ENCODE results near the gene AKAP5. TPM values are rescaled to one million over a fixed set of nuclear protein-coding genes. Genes with fewer than 3 reads are reported as not detected.

The AKAP5 gene
- total RNA-seq (2014; rRNA removed; shearing (Covaris generic)) = 0.13 and 0.16 TPM in 2 replicates
- polyA plus RNA-seq (2015; cell fraction: cytosol; rRNA removed) = 0.01 and 0.03 TPM in 2 replicates
- 0.37 and 0.65 TPM in 2 replicates for polyA plus RNA-seq (2015; cell fraction: nucleus; rRNA removed)

GRCh38 chr14:64465191-64465822 is at the start of gene AKAP5:
TSS of gene AKAP5 (plus strand) at chr14:64465499. CDS start at chr14:64468395, 2,896 bp downstream.
- no peak for DNase-seq (ENCODE audit: low read depth, low spot score)
- in situ Hi-C loops (cut with HindIII; ENCODE audit: low pct_unique_long_range_greater_than_20kb, low sequenced_read_pairs) = no loop called here

DNA sequence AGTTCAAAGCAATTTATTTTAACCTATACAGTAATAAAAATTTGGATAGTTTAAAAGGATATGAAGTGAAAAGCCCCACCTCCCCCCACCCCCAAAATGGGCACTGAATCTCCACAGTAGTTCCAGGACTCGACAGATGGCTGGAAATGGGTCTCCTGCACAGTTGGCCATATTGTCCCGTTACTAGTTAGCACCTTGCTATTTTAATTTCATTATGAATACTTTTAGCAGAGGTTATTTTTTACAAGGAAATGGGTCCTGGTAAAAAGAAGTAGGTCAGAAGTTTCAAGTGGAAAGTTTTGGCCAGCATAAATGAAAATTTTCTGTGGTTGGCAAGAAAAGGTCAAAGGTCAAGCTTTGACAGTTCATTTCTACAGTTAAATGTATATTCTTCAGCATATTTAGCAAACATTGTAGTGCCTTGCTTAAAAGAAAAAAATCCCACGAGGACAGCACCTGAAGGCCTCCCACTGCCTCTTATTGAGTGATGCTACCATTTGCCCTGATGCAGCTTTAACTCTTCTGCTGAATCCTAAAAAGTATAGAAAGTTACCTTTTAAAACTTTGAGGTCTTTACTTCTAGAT is 48.9 kb upstream of the AKAP5 start:
- in situ Hi-C loops (cut with HindIII; ENCODE audit: low pct_unique_long_range_greater_than_20kb, low sequenced_read_pairs) = no loop called here
- DNase-seq (ENCODE audit: low read depth, low spot score) = no peak

DNA sequence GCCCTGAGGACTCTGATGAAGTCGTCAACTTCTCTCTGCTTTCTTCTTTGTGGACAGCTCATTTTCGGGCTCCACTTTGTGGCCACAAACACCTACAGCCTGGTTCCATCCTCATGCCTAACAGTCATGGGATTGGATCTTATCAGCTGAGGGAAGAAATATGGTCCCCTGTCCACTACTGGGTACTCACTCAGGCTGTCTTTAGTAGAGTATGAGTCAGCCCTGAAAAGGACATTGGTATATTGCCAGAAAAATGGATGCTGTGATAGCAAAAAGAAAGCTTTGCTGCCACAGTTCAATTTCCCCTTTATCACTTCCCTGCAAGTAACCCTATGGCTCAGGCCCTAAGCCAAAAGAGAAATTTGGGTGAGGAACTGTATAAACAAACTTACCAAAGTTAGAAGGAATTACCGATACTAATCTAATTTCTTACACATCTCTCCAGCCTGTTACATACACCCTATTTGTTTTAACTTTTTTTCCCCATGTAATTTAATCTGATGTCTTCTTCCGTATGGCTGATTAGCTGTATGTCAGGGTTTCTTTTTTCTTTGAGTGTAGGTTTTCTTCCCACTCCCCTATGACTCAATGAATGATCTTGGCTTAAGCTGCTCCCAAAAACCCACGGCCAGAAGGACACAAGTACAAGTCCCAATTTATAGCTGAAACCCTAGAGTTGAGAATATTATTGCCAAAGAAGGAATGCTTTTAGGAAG is 48.1 kb upstream of the AKAP5 start:
- in situ Hi-C loops (cut with HindIII; ENCODE audit: low pct_unique_long_range_greater_than_20kb, low sequenced_read_pairs) = no loop called here
- DNase-seq (ENCODE audit: low read depth, low spot score) = no peak

DNA sequence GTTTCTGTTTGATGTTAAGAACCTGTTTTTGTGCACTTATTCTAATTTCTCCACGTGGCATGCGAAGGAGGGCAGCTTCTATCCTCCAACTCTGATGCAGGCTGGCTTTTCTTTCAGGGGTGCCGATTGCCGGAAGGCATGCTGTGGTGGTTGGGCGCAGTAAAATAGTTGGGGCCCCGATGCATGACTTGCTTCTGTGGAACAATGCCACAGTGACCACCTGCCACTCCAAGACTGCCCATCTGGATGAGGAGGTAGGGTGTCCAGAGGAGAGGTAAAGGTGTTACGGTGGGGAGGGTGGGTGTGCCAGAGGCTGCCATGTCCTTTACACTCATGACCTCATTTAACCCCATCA is 47.6 kb upstream of the AKAP5 start:
- in situ Hi-C loops (cut with HindIII; ENCODE audit: low pct_unique_long_range_greater_than_20kb, low sequenced_read_pairs) = no loop called here
- no peak for DNase-seq (ENCODE audit: low read depth, low spot score)

GRCh38 chr14:64419003-64419402 is 46.3 kb upstream of the AKAP5 start:
- no peak for DNase-seq (ENCODE audit: low read depth, low spot score)
- in situ Hi-C loops (cut with HindIII; ENCODE audit: low pct_unique_long_range_greater_than_20kb, low sequenced_read_pairs) = no loop called here

DNA sequence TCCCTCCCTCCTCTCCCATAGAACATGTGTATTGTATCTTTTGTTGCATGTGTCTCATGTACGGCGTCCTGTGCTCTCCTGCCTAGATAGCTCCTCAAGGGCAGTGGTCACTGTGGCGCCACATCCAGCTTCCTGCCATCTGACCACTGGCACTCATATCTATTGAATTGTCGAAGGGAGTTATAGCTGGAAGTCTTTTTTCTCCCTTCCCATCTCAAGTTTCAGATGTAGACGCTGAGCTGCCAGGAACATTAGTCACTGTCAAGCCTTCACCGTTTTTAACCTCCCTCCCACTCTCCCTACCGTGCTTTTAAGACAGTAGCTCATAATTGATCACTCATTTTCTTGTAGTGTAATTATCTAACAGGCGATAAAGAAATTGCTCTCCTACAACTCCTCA is 44.1 kb upstream of the AKAP5 start:
- in situ Hi-C loops (cut with HindIII; ENCODE audit: low pct_unique_long_range_greater_than_20kb, low sequenced_read_pairs) = no loop called here

GRCh38 chr14:64422005-64422404 is 43.3 kb upstream of the AKAP5 start:
- in situ Hi-C loops (cut with HindIII; ENCODE audit: low pct_unique_long_range_greater_than_20kb, low sequenced_read_pairs) = no loop called here
- DNase-seq (ENCODE audit: low read depth, low spot score) = no peak

More for the DNA sequence above, 44.1 kb upstream of the AKAP5 start:
- no peak for DNase-seq (ENCODE audit: low read depth, low spot score)

GRCh38 chr14:64422756-64423155 is 42.5 kb upstream of the AKAP5 start:
- no peak for DNase-seq (ENCODE audit: low read depth, low spot score)
- in situ Hi-C loops (cut with HindIII; ENCODE audit: low pct_unique_long_range_greater_than_20kb, low sequenced_read_pairs) = no loop called here

DNA sequence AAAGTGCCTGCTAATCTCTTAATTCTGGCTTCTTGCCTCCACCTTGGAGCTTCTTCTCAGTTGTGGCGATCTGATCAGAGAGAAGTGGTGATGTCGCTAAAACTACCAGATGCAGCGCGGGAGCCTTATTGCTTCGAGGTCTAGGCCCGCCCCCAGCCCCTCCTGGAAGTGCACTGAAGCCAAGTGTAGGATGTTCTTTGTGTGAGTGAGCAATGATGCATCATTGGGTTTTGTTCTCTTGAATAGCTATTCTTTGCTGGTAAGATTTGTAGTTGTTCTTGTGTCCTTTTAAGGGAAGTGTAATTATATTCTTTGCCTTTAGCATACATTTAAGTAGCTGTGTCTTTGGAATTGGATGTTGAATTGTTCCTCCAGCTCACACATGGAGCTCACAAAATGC is 41.3 kb upstream of the AKAP5 start:
- in situ Hi-C loops (cut with HindIII; ENCODE audit: low pct_unique_long_range_greater_than_20kb, low sequenced_read_pairs) = no loop called here
- DNase-seq (ENCODE audit: low read depth, low spot score) = no peak

DNA sequence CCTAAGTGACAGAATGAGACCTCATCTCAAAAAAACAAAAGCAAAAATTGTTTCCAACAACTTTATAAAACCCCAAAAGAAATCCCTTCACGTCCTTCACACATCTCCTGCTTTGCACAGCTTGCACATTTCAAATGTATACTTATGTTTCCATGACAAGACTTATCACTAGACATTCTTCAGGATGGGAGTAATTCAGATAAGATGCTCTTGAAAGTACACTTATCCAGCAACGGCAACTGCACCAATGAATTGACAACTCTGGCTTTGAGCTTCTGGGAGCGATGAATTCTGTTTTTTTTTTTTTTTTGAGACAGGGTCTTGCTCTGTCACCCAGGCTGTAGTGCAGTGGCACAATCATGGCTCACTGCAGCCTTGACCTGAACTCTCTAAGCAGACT is 30.8 kb upstream of the AKAP5 start:
- in situ Hi-C loops (cut with HindIII; ENCODE audit: low pct_unique_long_range_greater_than_20kb, low sequenced_read_pairs) = no loop called here
- no peak for DNase-seq (ENCODE audit: low read depth, low spot score)

GRCh38 chr14:64438181-64438841 is 27.0 kb upstream of the AKAP5 start:
- in situ Hi-C loops (cut with HindIII; ENCODE audit: low pct_unique_long_range_greater_than_20kb, low sequenced_read_pairs) = no loop called here
- no peak for DNase-seq (ENCODE audit: low read depth, low spot score)

DNA sequence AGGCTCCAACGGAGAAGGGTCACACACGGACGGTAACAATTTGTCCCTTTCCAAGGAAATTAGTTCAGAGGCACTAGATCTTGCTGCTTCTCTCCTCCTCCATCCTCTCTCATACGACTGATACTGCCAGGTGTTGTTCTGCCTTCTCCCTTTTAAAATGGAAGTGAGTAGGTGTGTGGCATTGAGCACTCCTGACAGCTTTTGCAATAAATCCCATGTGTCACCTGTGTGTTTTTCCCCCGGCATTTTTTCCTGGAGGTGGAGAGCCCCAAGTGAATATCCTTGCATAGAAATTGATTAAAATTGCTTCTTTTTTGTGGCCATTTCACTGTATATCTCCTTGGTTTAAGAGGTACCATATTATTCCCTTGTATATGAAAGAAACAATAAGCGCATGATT is 26.2 kb upstream of the AKAP5 start:
- in situ Hi-C loops (cut with HindIII; ENCODE audit: low pct_unique_long_range_greater_than_20kb, low sequenced_read_pairs) = no loop called here
- no peak for DNase-seq (ENCODE audit: low read depth, low spot score)

DNA sequence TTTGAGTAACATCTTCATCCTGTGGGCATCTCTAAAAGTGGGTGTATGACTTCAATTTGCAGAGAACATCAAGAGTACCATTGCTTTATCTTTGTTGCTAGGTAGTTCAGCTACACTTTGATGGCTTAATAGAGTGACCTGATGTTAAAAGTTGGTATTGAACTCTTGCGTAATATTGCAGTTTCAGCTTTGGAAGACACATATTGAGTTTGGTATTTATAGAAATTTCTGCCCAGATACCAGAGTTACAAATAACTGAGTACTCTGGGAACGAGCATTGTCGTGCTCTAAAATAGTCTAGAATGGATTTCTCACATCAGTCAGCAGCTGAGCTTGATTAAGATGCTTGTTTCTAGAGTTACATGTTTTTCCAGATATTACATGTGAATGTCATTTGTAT is 24.8 kb upstream of the AKAP5 start:
- in situ Hi-C loops (cut with HindIII; ENCODE audit: low pct_unique_long_range_greater_than_20kb, low sequenced_read_pairs) = no loop called here
- DNase-seq (ENCODE audit: low read depth, low spot score) = no peak

GRCh38 chr14:64442300-64442988 is 22.9 kb upstream of the AKAP5 start:
- in situ Hi-C loops (cut with HindIII; ENCODE audit: low pct_unique_long_range_greater_than_20kb, low sequenced_read_pairs) = no loop called here
- no peak for DNase-seq (ENCODE audit: low read depth, low spot score)

- no peak for DNase-seq (ENCODE audit: low read depth, low spot score)
- in situ Hi-C loops (cut with HindIII; ENCODE audit: low pct_unique_long_range_greater_than_20kb, low sequenced_read_pairs) = no loop called here
These were observed 21.2 kb upstream of the AKAP5 start for GRCh38 chr14:64444140-64444539.

DNA sequence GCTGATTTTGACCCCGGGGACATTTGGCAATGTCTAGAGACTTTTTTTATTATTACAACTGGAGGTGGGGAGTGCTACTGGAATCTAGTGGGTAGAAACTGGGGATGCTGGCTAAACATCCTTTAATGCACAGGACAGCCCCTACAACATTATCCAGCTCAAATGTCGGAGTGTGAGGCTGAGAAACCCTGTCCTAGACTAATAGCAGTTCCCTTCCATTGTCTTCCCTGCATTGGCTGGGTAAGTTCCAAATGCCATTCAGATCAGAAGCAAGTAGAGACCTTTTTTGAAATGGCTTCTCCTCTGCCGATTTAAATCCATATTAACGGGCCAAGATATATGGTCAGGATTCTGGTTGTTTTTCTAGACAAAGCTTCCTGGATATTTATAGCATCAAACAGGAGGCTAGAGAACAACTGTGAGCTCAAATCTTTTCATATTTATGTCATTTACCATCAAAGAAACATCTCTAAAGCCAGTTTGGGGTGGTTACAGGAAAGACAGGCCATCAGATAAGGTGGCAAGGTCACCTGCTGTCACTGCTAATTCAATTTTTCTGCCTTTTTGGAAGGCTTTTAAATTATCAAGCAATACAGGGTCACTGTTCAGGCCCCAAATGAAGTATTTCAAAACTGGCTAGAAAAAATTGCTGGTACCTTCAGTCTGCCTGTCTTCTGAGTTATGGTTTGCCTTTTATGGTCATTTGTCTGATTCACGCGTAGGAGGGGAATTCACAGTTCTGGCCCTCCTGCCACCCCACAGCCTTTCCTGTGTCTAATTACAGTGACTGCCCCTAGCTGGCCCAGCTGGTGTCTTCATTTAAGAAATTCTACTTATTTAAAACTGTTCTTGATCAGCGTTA is 20.1 kb upstream of the AKAP5 start:
- no peak for DNase-seq (ENCODE audit: low read depth, low spot score)
- in situ Hi-C loops (cut with HindIII; ENCODE audit: low pct_unique_long_range_greater_than_20kb, low sequenced_read_pairs) = no loop called here

All from SK-MEL-5 (cell line).